Chondrocyte (in vitro differentiated cells): ENCODE measurements around the gene FKBP8. TPM values are rescaled to one million over a fixed set of nuclear protein-coding genes. Genes with fewer than 3 reads are reported as not detected.
A peak's percentile ranks its signal among the peaks of the same experiment; 100 is the strongest.

ENCODE experiments used
- DNase-seq: peaks from one replicate; pipeline ENCODE4 v3.0.0; 2021; ENCODE audit warnings: mixed read lengths, low spot score
- H3K27ac Mint-ChIP-seq: one replicate; pipeline ENCODE4 v1.8.0; 2021; ENCODE audit warnings: mild to moderate bottlenecking, moderate library complexity, mixed read lengths; ENCODE audit not compliant: unreplicated experiment
- H3K27me3 Mint-ChIP-seq: 2 replicates; pipeline ENCODE4 v1.8.0; 2021; ENCODE audit warnings: low read depth, mixed read lengths
- H3K36me3 Mint-ChIP-seq: 2 replicates; pipeline ENCODE4 v1.8.0; 2021; ENCODE audit warnings: low read depth, mixed read lengths
- H3K4me1 Mint-ChIP-seq: 2 replicates; pipeline ENCODE4 v1.8.0; 2021; ENCODE audit warnings: low read depth, mild to moderate bottlenecking, mixed read lengths
- H3K4me3 Mint-ChIP-seq: one replicate; pipeline ENCODE4 v1.8.0; 2021; ENCODE audit warnings: mild to moderate bottlenecking, moderate library complexity, mixed read lengths; ENCODE audit not compliant: unreplicated experiment
- H3K9me3 Mint-ChIP-seq: 2 replicates; pipeline ENCODE4 v1.8.0; 2021; ENCODE audit warnings: low read depth, mixed read lengths
- CTCF ChIP-seq: fragments of 200-600 bp; sonication (generic); IDR thresholded peaks from 2 replicates; pipeline ENCODE4 v1.5.0; 2021; ENCODE audit warnings: antibody characterized with exemption, mild to moderate bottlenecking, moderate library complexity
- total RNA-seq: library from RNA; stranded (reverse); gene quantifications from 3 replicates; pipeline ENCODE4 v1.2.1, GENCODE V29; 2021

FKBP8 gene
- total RNA-seq, 1 donor from 2014 or later = 190 TPM

GRCh38 chr19:18484992-18485391 is 58.4 kb downstream of the FKBP8 start:
- DNase-seq = no peak
- H3K4me3 Mint-ChIP-seq = no peak overlapping the region
- H3K27me3 Mint-ChIP-seq = no peaks in the 10 kb centered on the region
- H3K9me3 Mint-ChIP-seq = no peaks in the 10 kb centered on the region
- peaks cover 62% of the 10 kb centered on the region for H3K4me1 Mint-ChIP-seq
- TF ChIP-seq CTCF = peak; percentile 24
- H3K36me3 Mint-ChIP-seq = no peaks in the 10 kb centered on the region
- peak overlapping the region; percentile 51 for H3K27ac Mint-ChIP-seq

DNA sequence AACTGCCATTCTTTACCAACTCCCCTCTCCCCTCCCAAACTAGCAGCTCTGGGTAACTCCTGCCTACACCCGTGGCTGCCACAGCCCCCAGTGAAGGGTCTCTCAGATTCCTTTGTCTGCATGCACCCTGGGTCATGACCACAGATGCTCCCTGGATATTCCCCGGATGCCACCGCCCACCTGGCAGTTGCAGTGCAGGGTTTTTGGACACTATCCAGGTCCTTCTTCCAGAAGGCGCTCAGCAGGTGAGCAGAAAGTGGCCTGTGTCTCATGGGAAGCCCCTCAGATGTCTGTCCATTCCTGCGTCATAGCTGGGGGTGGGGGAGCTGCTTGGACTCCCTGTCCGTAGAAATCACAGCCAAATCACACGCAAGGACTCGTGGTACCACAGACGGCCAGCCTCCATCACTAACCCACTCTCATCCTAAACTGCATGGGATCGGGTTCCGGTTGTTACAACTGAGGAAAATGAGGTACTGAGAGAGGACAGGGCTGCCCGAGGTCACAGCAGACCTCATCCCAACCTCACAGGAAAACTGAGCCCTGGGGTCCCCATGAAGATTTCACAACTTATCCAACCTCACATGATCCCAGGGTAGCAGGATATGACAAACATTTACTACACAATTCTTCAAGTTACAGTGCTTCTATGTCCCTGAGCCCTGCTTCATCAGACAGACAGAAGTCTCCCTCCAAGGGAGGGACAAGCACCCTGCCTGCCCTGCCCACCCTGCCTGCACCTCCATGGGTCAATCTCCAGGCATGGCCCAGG is 60.1 kb downstream of the FKBP8 start:
- H3K4me1 Mint-ChIP-seq = peaks cover 68% of the 10 kb centered on the region
- no peak overlapping the region for H3K4me3 Mint-ChIP-seq
- no peak overlapping the region for H3K27ac Mint-ChIP-seq
- H3K9me3 Mint-ChIP-seq = no peaks in the 10 kb centered on the region
- no peaks in the 10 kb centered on the region for H3K36me3 Mint-ChIP-seq
- TF ChIP-seq CTCF = no peak
- no peak for DNase-seq
- no peaks in the 10 kb centered on the region for H3K27me3 Mint-ChIP-seq

Other genes with a start within 250 kb of the FKBP8 start
- 68.1 to 84.8 TPM (median 73.0 TPM) in 3 replicates for gene LSM4, start 220.5 kb downstream of the FKBP8 start, total RNA-seq
- gene PGPEP1, start 203.0 kb downstream of the FKBP8 start, total RNA-seq = 18.6 to 21.5 TPM (median 21.1 TPM) in 3 replicates
- gene GDF15, start 157.4 kb downstream of the FKBP8 start, total RNA-seq = 6.2 to 149 TPM (median 149 TPM) in 3 replicates
- not detected in 3 replicates for gene LRRC25, start 146.0 kb downstream of the FKBP8 start, total RNA-seq
- 54.8 to 72.3 TPM (median 56.3 TPM) in 3 replicates for gene SSBP4, start 124.2 kb downstream of the FKBP8 start, total RNA-seq
- 56.5 to 213 TPM (median 208 TPM) in 3 replicates for gene ISYNA1, start 105.4 kb downstream of the FKBP8 start, total RNA-seq
- gene ELL, start 21.5 kb downstream of the FKBP8 start, total RNA-seq = 12.4 to 14.0 TPM (median 13.0 TPM) in 3 replicates
- gene KXD1, start 14.3 kb upstream of the FKBP8 start, total RNA-seq = 63.4 to 69.8 TPM (median 65.4 TPM) in 3 replicates
- gene UBA52, start 28.3 kb upstream of the FKBP8 start, total RNA-seq = 712 to 830 TPM (median 749 TPM) in 3 replicates
- 46.9 to 89.0 TPM (median 54.1 TPM) in 3 replicates for gene REX1BD, start 45.2 kb upstream of the FKBP8 start, total RNA-seq
- gene CRLF1, start 63.2 kb upstream of the FKBP8 start, total RNA-seq = 13.2 to 21.9 TPM (median 15.3 TPM) in 3 replicates
- 4.4 to 4.8 TPM (median 4.4 TPM) in 3 replicates for gene TMEM59L, start 69.3 kb upstream of the FKBP8 start, total RNA-seq
- 6.6 to 9.8 TPM (median 8.0 TPM) in 3 replicates for gene KLHL26, start 93.5 kb upstream of the FKBP8 start, total RNA-seq
- 14.6 to 17.2 TPM (median 15.5 TPM) in 3 replicates for gene CRTC1, start 140.1 kb upstream of the FKBP8 start, total RNA-seq
- 10.6 to 17.2 TPM (median 14.5 TPM) in 3 replicates for gene COMP, start 247.7 kb upstream of the FKBP8 start, total RNA-seq